Measurements from ENCODE around the gene LIPT2.

DNA sequence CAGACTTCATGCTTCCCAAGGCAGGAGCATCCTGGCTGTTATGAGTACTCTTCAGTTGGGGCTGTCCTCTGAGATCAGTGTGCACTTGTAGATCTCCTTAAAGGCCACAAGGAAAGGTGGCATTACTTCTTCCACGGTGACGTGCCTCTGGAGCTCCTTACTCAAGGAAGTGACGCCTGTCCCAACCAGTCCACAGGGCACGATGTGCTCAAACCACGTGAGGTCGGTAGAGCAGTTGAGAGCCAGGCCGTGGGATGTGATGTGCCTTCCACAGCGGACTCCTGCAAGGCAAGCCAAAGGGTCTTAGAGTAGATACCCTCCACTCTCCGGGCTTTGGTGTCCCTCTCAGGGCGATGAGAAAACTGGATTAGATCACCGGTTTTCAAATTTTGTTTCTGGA, 1.4 kb downstream of the LIPT2 start:
- TF ChIP-seq, protein P1, sequence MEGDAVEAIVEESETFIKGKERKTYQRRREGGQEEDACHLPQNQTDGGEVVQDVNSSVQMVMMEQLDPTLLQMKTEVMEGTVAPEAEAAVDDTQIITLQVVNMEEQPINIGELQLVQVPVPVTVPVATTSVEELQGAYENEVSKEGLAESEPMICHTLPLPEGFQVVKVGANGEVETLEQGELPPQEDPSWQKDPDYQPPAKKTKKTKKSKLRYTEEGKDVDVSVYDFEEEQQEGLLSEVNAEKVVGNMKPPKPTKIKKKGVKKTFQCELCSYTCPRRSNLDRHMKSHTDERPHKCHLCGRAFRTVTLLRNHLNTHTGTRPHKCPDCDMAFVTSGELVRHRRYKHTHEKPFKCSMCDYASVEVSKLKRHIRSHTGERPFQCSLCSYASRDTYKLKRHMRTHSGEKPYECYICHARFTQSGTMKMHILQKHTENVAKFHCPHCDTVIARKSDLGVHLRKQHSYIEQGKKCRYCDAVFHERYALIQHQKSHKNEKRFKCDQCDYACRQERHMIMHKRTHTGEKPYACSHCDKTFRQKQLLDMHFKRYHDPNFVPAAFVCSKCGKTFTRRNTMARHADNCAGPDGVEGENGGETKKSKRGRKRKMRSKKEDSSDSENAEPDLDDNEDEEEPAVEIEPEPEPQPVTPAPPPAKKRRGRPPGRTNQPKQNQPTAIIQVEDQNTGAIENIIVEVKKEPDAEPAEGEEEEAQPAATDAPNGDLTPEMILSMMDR (IDR thresholded peaks at IDR 0.05; ENCODE audit: low read depth, low read length): no peak
- TF ChIP-seq POLR2A (IDR thresholded peaks at IDR 0.05; ENCODE audit: extremely low read depth, insufficient read length) (no peak), MYC (IDR thresholded peaks at IDR 0.05; ENCODE audit: low read depth, low read length) (no peak)
- TF ChIP-seq, protein P2, sequence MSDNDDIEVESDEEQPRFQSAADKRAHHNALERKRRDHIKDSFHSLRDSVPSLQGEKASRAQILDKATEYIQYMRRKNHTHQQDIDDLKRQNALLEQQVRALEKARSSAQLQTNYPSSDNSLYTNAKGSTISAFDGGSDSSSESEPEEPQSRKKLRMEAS (IDR thresholded peaks at IDR 0.05; ENCODE audit: low read depth, low read length): no peak

All from NB4 (cell line).